A549 (cell line): ENCODE results near the gene NHLRC1. TPM values are rescaled to one million over a fixed set of nuclear protein-coding genes. Genes with fewer than 3 reads are reported as not detected.

Experiments
- ATAC-seq, 2 experiments: fragments of 200-7000 bp in 1 of 2; fragments of >200 bp in 1 of 2; cut with Nextera tagmentation in 1 of 2; cut with Tn5 transposase in 1 of 2; 3 replicates each; pipeline versions ENCODE4 v1.8.0 to v1.9.1; 2018 to 2020; ENCODE audit warnings: mild to moderate bottlenecking in 1 of 2, moderate library complexity in 1 of 2
- CTCF ChIA-PET: fragments of 300-600 bp; sonication (Branson Sonifier 250); formaldehyde crosslinking; extraction: SDS; loops from one replicate; lab custom pipeline; 2021; ENCODE audit warnings: antibody characterized with exemption, inconsistent platforms; lab: Yijun Ruan, JAX
- POLR2A ChIA-PET: fragments of 350-600 bp; formaldehyde crosslinking; extraction: SDS; loops from one replicate; lab custom pipeline; 2021; ENCODE audit warnings: antibody characterized with exemption, inconsistent platforms; lab: Yijun Ruan, JAX
- DNase-seq, 2 experiments: peaks; one replicate each; pipeline versions ENCODE4 v3.0.0 to v3.0.0-alpha.2; 2011 to 2016; ENCODE audit warnings: low read depth in 1 of 2, low spot score in 1 of 2
- FAIRE-seq: peaks from 2 replicates; lab custom pipeline; 2011; peaks lifted over from hg19 to GRCh38; lab: Jason Lieb, UNC
- H3K27ac ChIP-seq, 2 experiments: fragments of >200 bp; sonication (Bioruptor Twin); formaldehyde crosslinking; 3 replicates each; pipeline ENCODE4 v1.5.1; 2016 to 2017
- H3K4me1 ChIP-seq: fragments of >200 bp; sonication (Bioruptor Twin); formaldehyde crosslinking; 3 replicates; pipeline ENCODE4 v1.6.1; 2016
- H3K4me2 ChIP-seq: fragments of >200 bp; sonication (Bioruptor Twin); formaldehyde crosslinking; 3 replicates; pipeline ENCODE4 v1.6.1; 2016
- H3K4me3 ChIP-seq: fragments of >200 bp; sonication (Bioruptor Twin); formaldehyde crosslinking; 3 replicates; pipeline ENCODE4 v1.5.1; 2016
- H3K9me3 ChIP-seq: fragments of >200 bp; sonication (Bioruptor Twin); formaldehyde crosslinking; 3 replicates; pipeline ENCODE4 v1.6.1; 2016
- ATOH8 ChIP-seq: fragments of 250-450 bp; sonication (Bioruptor Pico); IDR thresholded peaks from 2 replicates; pipeline ENCODE4 v1.5.0; 2020; ENCODE audit warnings: low read depth, mild to moderate bottlenecking, moderate library complexity
- BCL3 ChIP-seq: fragments of >200 bp; sonication (Bioruptor Twin); formaldehyde crosslinking; IDR thresholded peaks from 3 replicates; pipeline ENCODE4 v1.6.1; 2016
- BHLHE40 ChIP-seq: IDR thresholded peaks from 2 replicates; pipeline ENCODE4 v1.6.1; 2012; ENCODE audit warnings: low read depth, low read length, inconsistent platforms
- CBX2 ChIP-seq: fragments of 200-600 bp; sonication (generic); IDR thresholded peaks from 2 replicates; pipeline ENCODE4 v1.6.1; 2016; ENCODE audit warnings: low read depth, mild to moderate bottlenecking, borderline replicate concordance
- CBX8 ChIP-seq: fragments of 200-600 bp; sonication (generic); IDR thresholded peaks from 2 replicates; pipeline ENCODE4 v1.6.1; 2016
- CEBPB ChIP-seq, 2 experiments: fragments of >200 bp in 1 of 2; sonication (Bioruptor Twin) in 1 of 2; formaldehyde crosslinking in 1 of 2; IDR thresholded peaks; 2 replicates each; pipeline ENCODE4 v1.6.1; 2012 to 2016
- CHD4 ChIP-seq: fragments of 200-600 bp; sonication (generic); IDR thresholded peaks from 2 replicates; pipeline ENCODE4 v1.6.1; 2016; ENCODE audit warnings: antibody characterized with exemption, mild to moderate bottlenecking, borderline replicate concordance
- CTCF ChIP-seq: fragments of >200 bp; sonication (Bioruptor Twin); formaldehyde crosslinking; IDR thresholded peaks from 3 replicates; pipeline ENCODE4 v1.5.1; 2016
- EHMT2 ChIP-seq: fragments of 200-600 bp; sonication (generic); IDR thresholded peaks from 2 replicates; pipeline ENCODE4 v1.6.1; 2016; ENCODE audit warnings: antibody characterized with exemption, low read depth, mild to moderate bottlenecking, moderate library complexity
- ESRRA ChIP-seq: fragments of 150-350 bp; IDR thresholded peaks from 2 replicates; pipeline ENCODE4 v1.6.1; 2014; ENCODE audit warnings: mild to moderate bottlenecking, low read length, borderline replicate concordance
- FOSB ChIP-seq: fragments of 250-450 bp; sonication (Bioruptor Pico); IDR thresholded peaks from 2 replicates; pipeline ENCODE4 v1.5.0; 2020; ENCODE audit warnings: mild to moderate bottlenecking, moderate library complexity
- FOSL2 ChIP-seq, 2 experiments: fragments of 450-650 bp in 1 of 2; fragments of >200 bp in 1 of 2; sonication (Bioruptor Twin) in 1 of 2; formaldehyde crosslinking; IDR thresholded peaks; 2 replicates each; pipeline versions ENCODE4 v1.5.0 to v1.6.1; 2016 to 2020; ENCODE audit warnings: mild to moderate bottlenecking in 1 of 2, moderate library complexity in 1 of 2
- FOXS1 ChIP-seq: fragments of 250-450 bp; sonication (Bioruptor Pico); IDR thresholded peaks from 2 replicates; pipeline ENCODE4 v1.5.0; 2020; ENCODE audit warnings: mild to moderate bottlenecking, moderate library complexity
- HDAC2 ChIP-seq: fragments of 200-600 bp; sonication (generic); IDR thresholded peaks from 2 replicates; pipeline ENCODE4 v1.6.1; 2016
- HMGXB4 ChIP-seq: fragments of 250-450 bp; sonication (Bioruptor Pico); IDR thresholded peaks from 2 replicates; pipeline ENCODE4 v1.5.0; 2021; ENCODE audit warnings: mild to moderate bottlenecking, moderate library complexity, borderline replicate concordance
- HOXB5 ChIP-seq: fragments of 250-450 bp; sonication (Bioruptor Pico); IDR thresholded peaks from 2 replicates; pipeline ENCODE4 v1.5.0; 2020; ENCODE audit warnings: mild to moderate bottlenecking, moderate library complexity
- KDM1A ChIP-seq: fragments of 200-600 bp; sonication (generic); IDR thresholded peaks from 2 replicates; pipeline ENCODE4 v1.6.1; 2016; ENCODE audit warnings: low read depth, mild to moderate bottlenecking
- MAZ ChIP-seq: fragments of 150-350 bp; IDR thresholded peaks from 2 replicates; pipeline ENCODE4 v1.6.1; 2014; ENCODE audit warnings: antibody characterized with exemption, low read depth, low read length, borderline replicate concordance
- NPAS2 ChIP-seq: fragments of 250-450 bp; sonication (Bioruptor Pico); IDR thresholded peaks from 2 replicates; pipeline ENCODE4 v1.8.0; 2022; ENCODE audit warnings: mild to moderate bottlenecking, moderate library complexity, borderline replicate concordance
- PBX3 ChIP-seq: IDR thresholded peaks from 2 replicates; pipeline ENCODE4 v1.6.1; 2012
- PHF8 ChIP-seq: fragments of 200-600 bp; sonication (generic); IDR thresholded peaks from 2 replicates; pipeline ENCODE4 v1.6.1; 2016; ENCODE audit warnings: low read depth, mild to moderate bottlenecking, antibody characterized with exemption, moderate library complexity, borderline replicate concordance
- POLR2A ChIP-seq: IDR thresholded peaks from 2 replicates; pipeline ENCODE4 v1.6.1; 2012; ENCODE audit warnings: mild to moderate bottlenecking, low read length
- RARB ChIP-seq: fragments of 250-450 bp; sonication (Bioruptor Pico); IDR thresholded peaks from 2 replicates; pipeline ENCODE4 v1.8.0; 2021; ENCODE audit warnings: mild to moderate bottlenecking, moderate library complexity
- RCOR1 ChIP-seq: fragments of 150-350 bp; IDR thresholded peaks from 2 replicates; pipeline ENCODE4 v1.6.1; 2014; ENCODE audit warnings: antibody characterized with exemption, low read length, low read depth
- RFX5 ChIP-seq: fragments of 450-650 bp; IDR thresholded peaks from 2 replicates; pipeline ENCODE4 v1.7.1; 2014; ENCODE audit warnings: antibody characterized with exemption, mild to moderate bottlenecking, moderate library complexity
- RNF2 ChIP-seq: fragments of 200-600 bp; sonication (generic); IDR thresholded peaks from 2 replicates; pipeline ENCODE4 v1.6.1; 2016; ENCODE audit warnings: low read depth, mild to moderate bottlenecking, antibody characterized with exemption, moderate library complexity, borderline replicate concordance
- SREBF2 ChIP-seq: fragments of 450-650 bp; IDR thresholded peaks from 2 replicates; pipeline ENCODE4 v1.6.1; 2014; ENCODE audit warnings: mild to moderate bottlenecking, moderate library complexity
- TFCP2L1 ChIP-seq: fragments of 250-450 bp; sonication (Bioruptor Pico); IDR thresholded peaks from 2 replicates; pipeline ENCODE4 v1.5.0; 2021; ENCODE audit warnings: mild to moderate bottlenecking
- TP53 ChIP-seq: fragments of 250-450 bp; sonication (Bioruptor Pico); IDR thresholded peaks from 2 replicates; pipeline ENCODE4 v1.5.0; 2021; ENCODE audit warnings: mild to moderate bottlenecking, moderate library complexity
- ZFP36 ChIP-seq: fragments of 450-650 bp; IDR thresholded peaks from 2 replicates; pipeline ENCODE4 v1.6.1; 2014; ENCODE audit warnings: borderline replicate concordance; ENCODE audit not compliant: partially characterized antibody
- ZSCAN20 ChIP-seq: fragments of 250-450 bp; sonication (Bioruptor Pico); IDR thresholded peaks from 2 replicates; pipeline ENCODE4 v1.8.0; 2022; ENCODE audit warnings: mild to moderate bottlenecking, moderate library complexity
- WGBS: methylation state at CpG from one replicate; pipeline ENCODE4 v1.1.6; 2017; ENCODE audit errors: missing lambda C conversion rate; 5-methylcytosine and 5-hydroxymethylcytosine counted together
- polyA minus RNA-seq: library from RNA; depleted of rRNA, polyadenylated mRNA; stranded (reverse); fragments of >200 nt; gene quantifications from 2 replicates; pipeline ENCODE4 v1.2.3, GENCODE V29; 2011; rRNA and poly(A)+ RNA removed
- polyA plus RNA-seq, 4 experiments: library from polyadenylated mRNA; depleted of rRNA in 3 of 4; stranded (reverse); fragments of >200 nt; fragmentation: RNase III in 1 of 4; extraction: RNeasy Plus Mini Kit Qiagen cat#74134 plus additional on column Dnase treatment in 1 of 4; gene quantifications; 2 replicates in 3 of 4; 3 replicates in 1 of 4; pipeline ENCODE4 v1.2.3, GENCODE V29; 2011 to 2017

The NHLRC1 gene
- polyA plus RNA-seq (2011; rRNA removed) (1.7 and 2.0 TPM in 2 replicates), polyA plus RNA-seq (2017; fragmentation: RNase III; extraction: RNeasy Plus Mini Kit Qiagen cat#74134 plus additional on column Dnase treatment) (2.7 to 3.1 TPM (median 3.1 TPM) in 3 replicates), polyA minus RNA-seq (0.88 and 0.91 TPM in 2 replicates)
- 1.1 and 1.3 TPM in 2 replicates for polyA plus RNA-seq (2012; cell fraction: cytosol; rRNA removed)
- 0.94 and 1.4 TPM in 2 replicates for polyA plus RNA-seq (2012; cell fraction: nucleus; rRNA removed)

- POLR2A ChIA-PET: interaction anchor here (0.6 to 1.0 kb wide), 3 partner anchors 129 to 289 kb away, joined by 4 to 5 read pairs (median 4); partner anchors contain the start of gene KIF13A
- ATAC-seq (peak; percentile 98), DNase-seq (peak; percentile 58 to 93), FAIRE-seq (no peak)
- Histone ChIP-seq H3K4me1 (0 out of 3 replicates have a peak, but pooled peaks cover 3% of the 10 kb centered on the region), H3K4me2 (peak within 1 kb of the TSS; percentile 71), H3K27ac (peak within 1 kb of the TSS; percentile 76 to 94), H3K9me3 (peaks cover 5% of the 10 kb centered on the region; the same call in 1 of the 3 replicates), H3K4me3 (peak within 1 kb of the TSS; percentile 39)
- 11% methylated on average over 12 of the region's 82 CpGs for WGBS
- CTCF ChIA-PET: interaction anchor here (0.6 to 2.9 kb wide), 35 partner anchors 8 to 380 kb away, joined by 3 to 21 read pairs (median 3); partner anchors contain the start of gene KIF13A
- TF ChIP-seq HDAC2 (no peak), TFCP2L1 (peak; percentile 82), ATOH8 (CRISPR knock-in tag) (peak; percentile 87), CEBPB (IDR thresholded peaks at IDR 0.05) (no peak), PHF8 (0 out of 2 replicates have a peak, but pooled peaks have one; percentile 26), SREBF2 (no peak), HOXB5 (peak; percentile 95), BHLHE40 (0 out of 2 replicates have a peak, but pooled peaks have one; percentile 49), RARB (0 out of 2 replicates have a peak, but pooled peaks have one; percentile 32), KDM1A (no peak), RCOR1 (no peak), CTCF (peak; percentile 74), CBX8 (no peak), FOXS1 (peak; percentile 72), PBX3 (no peak), POLR2A (peak; percentile 64), MAZ (no peak), ESRRA (no peak), RNF2 (0 out of 2 replicates have a peak, but pooled peaks have one; percentile 47), HMGXB4 (CRISPR knock-in tag) (0 out of 2 replicates have a peak, but pooled peaks have one; percentile 49), CBX2 (no peak), RFX5 (no peak), NPAS2 (CRISPR knock-in tag) (peak; percentile 33; the same call in 1 of the 2 replicates), FOSB (no peak), EHMT2 (no peak), BCL3 (no peak), ZSCAN20 (CRISPR knock-in tag) (no peak), ZFP36 (no peak), CHD4 (no peak), TP53 (CRISPR knock-in tag) (peak; percentile 78; the same call in 1 of the 2 replicates), FOSL2 (IDR thresholded peaks at IDR 0.05) (no peak), FOSL2 (CRISPR knock-in tag; IDR thresholded peaks at IDR 0.05) (peak; percentile 69)
These were observed at the start of gene NHLRC1 for GRCh38 chr6:18122128-18123093. Gene NHLRC1 (minus strand): TSS chr6:18122677. CDS start chr6:18122606, 71 bp downstream.
